Measurements from ENCODE around the gene TEDDM1. TPM values are rescaled to one million over a fixed set of nuclear protein-coding genes. Genes with fewer than 3 reads are reported as not detected.

TEDDM1 gene
- total and polyA plus RNA-seq, 8 donors: not detected

GRCh38 chr1:182444497-182444896 is 44.0 kb upstream of the TEDDM1 start:
- Histone ChIP-seq H3K4me3 (no peak overlapping the region), H3K27ac (no peak overlapping the region), H3K9me3 (no peaks in the 10 kb centered on the region), H3K36me3 (no peaks in the 10 kb centered on the region), H3K27me3 (no peaks in the 10 kb centered on the region), H3K4me1 (no peaks in the 10 kb centered on the region)
- intact Hi-C loops (cut with DNase I; ENCODE audit: low total_unique reads): no loop called here
- DNase-seq: no peak
- TF ChIP-seq EP300 (IDR thresholded peaks at IDR 0.05): no peak
- TF ChIP-seq, protein P1, sequence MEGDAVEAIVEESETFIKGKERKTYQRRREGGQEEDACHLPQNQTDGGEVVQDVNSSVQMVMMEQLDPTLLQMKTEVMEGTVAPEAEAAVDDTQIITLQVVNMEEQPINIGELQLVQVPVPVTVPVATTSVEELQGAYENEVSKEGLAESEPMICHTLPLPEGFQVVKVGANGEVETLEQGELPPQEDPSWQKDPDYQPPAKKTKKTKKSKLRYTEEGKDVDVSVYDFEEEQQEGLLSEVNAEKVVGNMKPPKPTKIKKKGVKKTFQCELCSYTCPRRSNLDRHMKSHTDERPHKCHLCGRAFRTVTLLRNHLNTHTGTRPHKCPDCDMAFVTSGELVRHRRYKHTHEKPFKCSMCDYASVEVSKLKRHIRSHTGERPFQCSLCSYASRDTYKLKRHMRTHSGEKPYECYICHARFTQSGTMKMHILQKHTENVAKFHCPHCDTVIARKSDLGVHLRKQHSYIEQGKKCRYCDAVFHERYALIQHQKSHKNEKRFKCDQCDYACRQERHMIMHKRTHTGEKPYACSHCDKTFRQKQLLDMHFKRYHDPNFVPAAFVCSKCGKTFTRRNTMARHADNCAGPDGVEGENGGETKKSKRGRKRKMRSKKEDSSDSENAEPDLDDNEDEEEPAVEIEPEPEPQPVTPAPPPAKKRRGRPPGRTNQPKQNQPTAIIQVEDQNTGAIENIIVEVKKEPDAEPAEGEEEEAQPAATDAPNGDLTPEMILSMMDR (IDR thresholded peaks at IDR 0.05): no peak
- no peak for TF ChIP-seq POLR2A (IDR thresholded peaks at IDR 0.05)
- no peak for TF ChIP-seq POLR2AphosphoS5 (IDR thresholded peaks at IDR 0.05)
- 46 to 79% (median 69%) methylated on average over 2 to 4 of the region's 4 CpGs for WGBS, 5 donors

DNA sequence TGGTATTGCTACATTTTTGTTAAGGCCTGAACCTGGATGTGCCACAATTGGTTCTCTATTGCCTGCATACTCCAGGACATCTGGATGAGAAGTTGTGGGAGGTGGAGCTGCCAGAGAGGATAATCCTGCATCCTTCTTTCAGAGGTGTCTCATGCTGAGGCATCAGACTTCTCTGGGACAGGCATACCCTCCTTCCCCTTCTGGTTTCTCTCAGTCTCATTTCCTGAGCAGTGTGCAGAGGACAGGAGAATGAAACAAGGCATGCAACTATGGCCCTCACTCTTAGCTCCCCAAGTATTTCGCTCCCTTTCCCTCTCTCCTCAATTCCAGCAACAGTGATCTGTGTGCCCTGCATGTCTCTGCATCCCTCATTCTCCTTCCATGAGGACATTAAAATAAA is 41.9 kb upstream of the TEDDM1 start:
- intact Hi-C loops (cut with DNase I; ENCODE audit: low total_unique reads): no loop called here
- Histone ChIP-seq H3K4me3 (no peak overlapping the region), H3K4me1 (no peaks in the 10 kb centered on the region), H3K9me3 (peaks cover 0 to 9% (median 7%) of the 10 kb centered on the region in 4 donors), H3K27me3 (no peaks in the 10 kb centered on the region), H3K27ac (no peak overlapping the region), H3K36me3 (no peaks in the 10 kb centered on the region)
- DNase-seq: no peak
- WGBS, 5 donors: 86 to 94% (median 87%) methylated on average over 1 of the region's 1 CpG
- no peak for TF ChIP-seq POLR2A (IDR thresholded peaks at IDR 0.05)
- TF ChIP-seq, protein P1 (IDR thresholded peaks at IDR 0.05): no peak
- no peak for TF ChIP-seq POLR2AphosphoS5 (IDR thresholded peaks at IDR 0.05)
- TF ChIP-seq EP300 (IDR thresholded peaks at IDR 0.05): no peak

- DNase-seq: no peak
- H3K27ac ChIP-seq: no peak overlapping the region
- WGBS, 5 donors: 85 to 92% (median 91%) methylated on average over 3 of the region's 3 CpGs
- H3K27me3 ChIP-seq: no peaks in the 10 kb centered on the region
- TF ChIP-seq POLR2A (IDR thresholded peaks at IDR 0.05) (no peak), EP300 (IDR thresholded peaks at IDR 0.05) (no peak), POLR2AphosphoS5 (IDR thresholded peaks at IDR 0.05) (no peak)
- TF ChIP-seq, protein P1 (IDR thresholded peaks at IDR 0.05): no peak
- no peak overlapping the region for H3K4me3 ChIP-seq
- H3K4me1 ChIP-seq: no peaks in the 10 kb centered on the region
- intact Hi-C loops (cut with DNase I; ENCODE audit: low total_unique reads): no loop called here
- H3K9me3 ChIP-seq: peaks cover 0 to 9% (median 7%) of the 10 kb centered on the region in 4 donors
- H3K36me3 ChIP-seq: no peaks in the 10 kb centered on the region
These were observed 41.3 kb upstream of the TEDDM1 start for GRCh38 chr1:182441719-182442118.

DNA sequence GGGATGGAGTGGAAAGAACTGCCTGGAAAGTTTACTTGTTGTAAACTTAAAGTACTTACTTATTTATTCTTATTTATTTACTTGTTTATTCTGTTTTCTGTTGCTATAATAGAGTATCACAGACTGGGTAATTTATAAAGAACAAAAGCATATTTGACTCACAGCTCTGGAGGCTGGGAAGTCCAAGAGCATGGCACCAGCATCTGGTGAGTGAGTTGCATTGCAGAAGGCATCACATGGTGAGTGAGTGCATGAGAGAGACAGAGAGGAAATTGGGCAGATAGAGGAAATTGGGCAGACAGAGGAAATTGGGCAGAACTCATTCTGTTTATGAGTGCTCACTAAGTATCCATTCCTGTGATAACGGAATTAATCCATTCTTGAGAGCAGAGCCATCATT is 37.9 kb upstream of the TEDDM1 start:
- TF ChIP-seq, protein P1 (IDR thresholded peaks at IDR 0.05): no peak
- no peak for TF ChIP-seq EP300 (IDR thresholded peaks at IDR 0.05)
- no peak for TF ChIP-seq POLR2AphosphoS5 (IDR thresholded peaks at IDR 0.05)
- TF ChIP-seq POLR2A (IDR thresholded peaks at IDR 0.05): no peak
- intact Hi-C loops (cut with DNase I; ENCODE audit: low total_unique reads): no loop called here
- H3K27me3 ChIP-seq: no peaks in the 10 kb centered on the region
- peaks cover 0 to 9% (median 7%) of the 10 kb centered on the region in 4 donors for H3K9me3 ChIP-seq
- no peaks in the 10 kb centered on the region for H3K36me3 ChIP-seq
- no peak overlapping the region for H3K4me3 ChIP-seq
- DNase-seq: no peak
- H3K4me1 ChIP-seq: no peaks in the 10 kb centered on the region
- H3K27ac ChIP-seq: no peak overlapping the region
- 83 to 100% (median 96%) methylated on average over 1 of the region's 1 CpG for WGBS, 5 donors

Data from stomach (tissue), 9 donors.